Effector memory CD4-positive, alpha-beta T cell (primary cell): ENCODE measurements around the gene KHNYN.

Experiments used
- DNase-seq, 3 donors: peaks; one replicate each; pipeline ENCODE4 v3.0.0-alpha.2; 2020
- H3K27ac ChIP-seq: 2 replicates; pipeline ENCODE4 v1.7.0; 2013; ENCODE audit warnings: mild to moderate bottlenecking, low read length, moderate library complexity; ENCODE audit not compliant: insufficient read depth, poor library complexity, severe bottlenecking
- H3K27me3 ChIP-seq: replicated peaks from 2 replicates; pipeline ENCODE4 v1.7.0; 2013; ENCODE audit warnings: mild to moderate bottlenecking, low read length; ENCODE audit not compliant: insufficient read depth, control insufficient read depth, poor library complexity, severe bottlenecking
- H3K36me3 ChIP-seq: 2 replicates; pipeline ENCODE4 v1.7.0; 2013; ENCODE audit warnings: mild to moderate bottlenecking, low read length, moderate library complexity; ENCODE audit not compliant: control insufficient read depth, insufficient read depth
- H3K4me1 ChIP-seq: 2 replicates; pipeline ENCODE4 v1.7.0; 2013; ENCODE audit warnings: low read length, mild to moderate bottlenecking; ENCODE audit not compliant: control insufficient read depth, insufficient read depth, poor library complexity, severe bottlenecking
- H3K4me3 ChIP-seq: 2 replicates; pipeline ENCODE4 v1.7.0; 2013; ENCODE audit warnings: low read length, low read depth, mild to moderate bottlenecking; ENCODE audit not compliant: insufficient read depth, poor library complexity, severe bottlenecking
- H3K9me3 ChIP-seq: 2 replicates; pipeline ENCODE4 v1.7.0; 2013; ENCODE audit warnings: mild to moderate bottlenecking, low read length, moderate library complexity; ENCODE audit not compliant: control insufficient read depth

The KHNYN gene

GRCh38 chr14:24411443-24412389, 18.0 kb upstream of the KHNYN start:
- Histone ChIP-seq H3K4me1 (no peaks in the 10 kb centered on the region), H3K27me3 (no peaks in the 10 kb centered on the region), H3K36me3 (no peaks in the 10 kb centered on the region), H3K27ac (no peak overlapping the region), H3K4me3 (no peak overlapping the region), H3K9me3 (no peaks in the 10 kb centered on the region)
- DNase-seq, result no peak

GRCh38 chr14:24414077-24414476, 15.7 kb upstream of the KHNYN start:
- no peaks in the 10 kb centered on the region for H3K36me3 ChIP-seq
- no peaks in the 10 kb centered on the region for H3K9me3 ChIP-seq
- no peak overlapping the region for H3K27ac ChIP-seq
- H3K27me3 ChIP-seq, result no peaks in the 10 kb centered on the region
- H3K4me3 ChIP-seq, result no peak overlapping the region
- no peaks in the 10 kb centered on the region for H3K4me1 ChIP-seq
- DNase-seq, result no peak

- no peaks in the 10 kb centered on the region for H3K36me3 ChIP-seq
These were observed 14.9 kb upstream of the KHNYN start for GRCh38 chr14:24414732-24415420.

GRCh38 chr14:24415421-24416253, 14.1 kb upstream of the KHNYN start:
- H3K27me3 ChIP-seq, result no peaks in the 10 kb centered on the region
- H3K27ac ChIP-seq, result no peak overlapping the region
- DNase-seq, result no peak
- H3K4me1 ChIP-seq, result no peaks in the 10 kb centered on the region
- no peak overlapping the region for H3K4me3 ChIP-seq
- H3K9me3 ChIP-seq, result no peaks in the 10 kb centered on the region
- H3K36me3 ChIP-seq, result no peaks in the 10 kb centered on the region

More at GRCh38 chr14:24414732-24415420, 14.9 kb upstream of the KHNYN start:
- no peak overlapping the region for H3K4me3 ChIP-seq
- no peaks in the 10 kb centered on the region for H3K4me1 ChIP-seq
- DNase-seq, result no peak
- no peaks in the 10 kb centered on the region for H3K9me3 ChIP-seq
- H3K27me3 ChIP-seq, result no peaks in the 10 kb centered on the region
- no peak overlapping the region for H3K27ac ChIP-seq

- Histone ChIP-seq H3K36me3 (no peaks in the 10 kb centered on the region), H3K27me3 (no peaks in the 10 kb centered on the region), H3K4me3 (no peak overlapping the region), H3K9me3 (no peaks in the 10 kb centered on the region), H3K27ac (no peak overlapping the region), H3K4me1 (no peaks in the 10 kb centered on the region)
- no peak for DNase-seq
These were observed 13.4 kb upstream of the KHNYN start for GRCh38 chr14:24416254-24416931.

GRCh38 chr14:24416932-24417619, 12.7 kb upstream of the KHNYN start:
- DNase-seq, result no peak
- no peaks in the 10 kb centered on the region for H3K36me3 ChIP-seq
- no peak overlapping the region for H3K27ac ChIP-seq
- H3K27me3 ChIP-seq, result no peaks in the 10 kb centered on the region
- H3K4me1 ChIP-seq, result peaks cover under 1% of the 10 kb centered on the region
- no peak overlapping the region for H3K4me3 ChIP-seq
- no peaks in the 10 kb centered on the region for H3K9me3 ChIP-seq

- DNase-seq, result no peak
- Histone ChIP-seq H3K36me3 (no peaks in the 10 kb centered on the region), H3K4me3 (no peak overlapping the region), H3K4me1 (peaks cover 9% of the 10 kb centered on the region), H3K9me3 (no peaks in the 10 kb centered on the region), H3K27ac (no peak overlapping the region), H3K27me3 (no peaks in the 10 kb centered on the region)
These were observed 11.8 kb upstream of the KHNYN start for GRCh38 chr14:24417832-24418491.

- no peaks in the 10 kb centered on the region for H3K9me3 ChIP-seq
- peaks cover 13% of the 10 kb centered on the region for H3K4me1 ChIP-seq
- H3K4me3 ChIP-seq, result no peak overlapping the region
- H3K27ac ChIP-seq, result no peak overlapping the region
- no peaks in the 10 kb centered on the region for H3K36me3 ChIP-seq
- DNase-seq, result no peak
- no peaks in the 10 kb centered on the region for H3K27me3 ChIP-seq
These were observed 11.3 kb upstream of the KHNYN start for GRCh38 chr14:24418492-24418873.

- DNase-seq, result no peak
- no peak overlapping the region for H3K27ac ChIP-seq
- H3K4me1 ChIP-seq, result peaks cover 30% of the 10 kb centered on the region
- H3K9me3 ChIP-seq, result no peaks in the 10 kb centered on the region
- H3K36me3 ChIP-seq, result no peaks in the 10 kb centered on the region
- no peak overlapping the region for H3K4me3 ChIP-seq
- no peaks in the 10 kb centered on the region for H3K27me3 ChIP-seq
These were observed 7.5 kb upstream of the KHNYN start for GRCh38 chr14:24422261-24422660.
